Endometrial microvascular endothelial cells (primary cell): ENCODE data around the gene RET. TPM values are rescaled to one million over a fixed set of nuclear protein-coding genes. Genes with fewer than 3 reads are reported as not detected.

Experiments
- in situ Hi-C: cut with HindIII; loops from 2 replicates; pipeline ENCODE4 v1.10.0; 2017; ENCODE audit warnings: low sequenced_read_pairs, low pct_unique_long_range_greater_than_20kb; ENCODE audit errors: inconsistent ontology term
- total RNA-seq: library from RNA; depleted of rRNA; stranded (reverse); fragments of >200 nt; gene quantifications from one replicate; pipeline ENCODE4 v1.2.3, GENCODE V29; 2015; ENCODE audit errors: inconsistent ontology term

RET gene
- total RNA-seq, 1 donor from 2014 or later: not detected

DNA sequence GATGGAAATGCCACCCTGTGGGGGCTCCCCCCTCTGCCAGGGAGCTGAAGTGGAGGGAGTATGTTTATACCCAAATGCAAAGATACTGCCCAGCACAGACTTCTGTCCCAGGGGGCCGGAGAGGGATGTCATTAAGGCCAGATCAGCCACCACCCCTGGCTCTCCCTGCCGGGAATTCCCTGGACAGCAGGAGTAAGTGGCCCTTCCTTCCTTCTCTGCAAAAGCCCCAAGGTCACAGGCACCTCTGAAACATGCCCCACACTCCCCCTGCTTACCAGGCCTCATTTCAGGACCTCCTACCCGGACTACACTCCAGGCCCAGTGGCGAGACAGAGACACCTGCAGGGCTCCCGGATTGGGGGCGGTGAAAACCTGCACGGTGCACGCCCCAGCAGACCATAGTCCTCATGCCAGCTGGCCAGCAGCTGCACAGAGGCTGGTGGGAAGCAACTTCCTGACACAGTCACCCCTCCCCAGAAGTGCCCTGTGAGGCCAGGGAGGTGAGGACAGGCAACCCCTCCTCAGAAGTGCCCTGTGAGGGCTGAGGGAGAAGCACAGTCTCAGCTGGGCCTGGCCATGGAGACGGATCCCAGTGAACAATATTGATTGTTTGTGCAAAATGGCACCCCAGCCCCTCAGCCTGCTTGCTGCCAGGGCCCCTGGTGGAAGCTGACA, 33.0 kb upstream of the RET start:
- in situ Hi-C loops: no loop called here

GRCh38 chr10:43044448-43044921, 32.4 kb upstream of the RET start:
- in situ Hi-C loops: no loop called here

DNA sequence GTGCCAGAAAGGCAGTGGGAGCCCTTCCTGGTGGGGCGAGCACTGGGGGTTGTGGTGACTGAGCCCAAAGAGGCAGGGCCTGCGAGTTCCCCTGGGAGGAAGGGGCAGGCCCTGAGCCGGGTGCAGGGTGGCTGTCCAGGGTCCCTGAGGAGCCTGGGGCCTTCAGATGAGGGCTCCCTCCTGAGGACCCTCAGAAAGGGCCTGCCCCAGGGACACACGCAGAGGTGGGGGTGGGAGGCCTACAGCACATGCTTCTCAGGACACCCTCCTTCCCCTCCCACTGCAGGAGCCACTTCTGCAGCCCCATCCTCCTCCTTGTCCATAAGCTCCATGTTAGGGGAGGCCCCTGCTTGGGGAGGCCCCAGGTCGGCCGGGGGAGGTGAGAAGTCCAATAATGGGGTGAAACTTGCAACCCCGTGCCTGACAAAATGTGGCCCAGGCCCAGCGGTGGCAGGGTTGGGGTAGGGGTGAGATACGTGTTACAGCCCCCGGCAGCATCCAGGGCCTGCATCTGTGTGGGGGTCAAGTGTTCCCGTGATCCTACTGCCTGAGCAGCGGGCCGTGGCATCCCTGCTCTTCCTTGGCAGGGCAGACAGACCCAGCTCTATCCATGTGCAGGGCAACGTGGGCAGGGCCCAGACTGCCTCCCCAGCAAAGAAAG, 31.8 kb upstream of the RET start:
- in situ Hi-C loops: no loop called here

DNA sequence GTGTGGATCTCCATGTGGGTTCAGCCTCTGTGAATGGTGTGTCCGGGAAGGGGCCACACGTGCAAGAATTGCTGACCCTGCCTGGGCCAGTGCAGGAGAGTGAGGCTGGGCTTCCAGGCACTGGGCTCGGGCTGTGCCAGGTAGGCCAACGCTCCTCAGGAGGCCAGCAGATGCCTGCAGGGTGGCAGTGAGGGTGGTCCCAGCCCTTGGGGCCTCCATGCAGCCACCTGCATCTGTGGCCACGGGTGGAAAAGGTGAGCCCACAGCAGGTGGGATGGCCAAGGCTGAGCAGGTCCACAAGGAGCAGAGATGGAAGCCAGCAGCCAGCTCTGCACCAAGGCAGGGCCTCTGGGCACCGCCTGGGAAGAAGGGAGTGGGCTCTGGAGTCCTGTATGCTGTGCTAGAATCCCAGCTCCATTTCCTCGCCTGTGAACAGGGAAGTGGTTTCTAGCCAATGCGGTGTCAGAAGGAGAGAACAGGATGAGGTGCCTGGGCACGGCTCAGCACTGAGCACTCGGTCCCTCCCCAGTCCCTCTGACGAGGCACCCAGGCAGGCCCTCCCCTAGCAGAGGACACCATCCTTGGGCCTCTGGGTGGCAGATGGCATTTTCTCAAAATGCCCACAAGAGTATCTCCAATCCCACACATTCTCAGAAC, 31.1 kb upstream of the RET start:
- in situ Hi-C loops: no loop called here

- in situ Hi-C loops: no loop called here
Measured at GRCh38 chr10:43046288-43046991, 30.4 kb upstream of the RET start.

DNA sequence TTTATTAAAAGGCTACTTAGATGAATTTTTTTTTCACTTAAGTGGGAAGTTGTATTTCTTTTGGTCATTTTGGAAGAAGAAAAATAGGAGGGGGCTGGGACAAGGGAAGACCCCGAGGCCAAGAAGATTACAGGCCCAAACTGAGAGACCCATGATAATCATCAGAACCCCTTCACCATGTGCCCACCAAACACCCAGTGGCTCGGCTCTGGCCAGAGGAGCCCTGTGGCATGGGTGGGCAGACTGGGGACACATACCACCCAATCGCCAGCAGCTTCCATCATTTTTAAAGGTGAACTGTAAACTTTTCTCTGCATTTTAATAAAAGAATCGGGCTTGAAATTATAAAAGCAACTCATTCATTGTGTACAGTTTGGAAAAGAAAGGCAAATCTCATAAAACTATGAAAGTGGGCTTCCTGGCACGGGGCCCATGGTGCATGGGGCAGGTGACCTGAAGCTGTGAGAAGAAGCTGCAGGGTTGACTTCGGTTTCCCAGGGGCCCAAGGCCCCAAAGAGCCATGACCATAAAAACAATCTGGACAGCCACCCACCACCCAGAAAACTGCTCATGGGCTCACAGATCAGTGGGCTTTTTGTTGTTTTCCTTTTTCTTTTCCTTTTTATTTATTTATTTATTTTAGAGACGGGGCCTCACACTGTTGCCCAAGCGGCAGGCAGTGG, 29.4 kb upstream of the RET start:
- in situ Hi-C loops: no loop called here

GRCh38 chr10:43048301-43049051, 28.4 kb upstream of the RET start:
- in situ Hi-C loops: no loop called here

- in situ Hi-C loops: no loop called here
Measured at GRCh38 chr10:43049081-43049551, 27.8 kb upstream of the RET start.

- in situ Hi-C loops: no loop called here
Measured at GRCh38 chr10:43050011-43050410, 26.9 kb upstream of the RET start.

DNA sequence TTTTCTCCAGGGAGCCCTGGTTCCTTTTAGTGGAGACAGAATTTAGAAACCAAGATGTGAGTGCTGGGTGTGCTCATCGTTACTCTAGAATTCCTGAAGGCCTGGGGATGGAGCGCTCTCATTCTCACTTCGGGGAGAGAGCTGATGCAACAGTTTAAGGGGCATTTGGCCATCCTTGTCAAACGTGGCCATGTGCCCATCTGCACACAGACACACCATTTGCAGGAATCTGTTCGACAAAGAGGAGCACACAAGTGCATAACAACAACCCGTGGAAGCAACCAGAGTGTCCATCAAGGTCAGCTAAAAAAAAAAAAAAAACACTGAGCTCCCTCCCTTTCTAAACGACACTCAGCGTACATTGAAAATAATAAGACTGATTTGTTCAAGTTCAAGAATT, 23.0 kb upstream of the RET start:
- in situ Hi-C loops: no loop called here

DNA sequence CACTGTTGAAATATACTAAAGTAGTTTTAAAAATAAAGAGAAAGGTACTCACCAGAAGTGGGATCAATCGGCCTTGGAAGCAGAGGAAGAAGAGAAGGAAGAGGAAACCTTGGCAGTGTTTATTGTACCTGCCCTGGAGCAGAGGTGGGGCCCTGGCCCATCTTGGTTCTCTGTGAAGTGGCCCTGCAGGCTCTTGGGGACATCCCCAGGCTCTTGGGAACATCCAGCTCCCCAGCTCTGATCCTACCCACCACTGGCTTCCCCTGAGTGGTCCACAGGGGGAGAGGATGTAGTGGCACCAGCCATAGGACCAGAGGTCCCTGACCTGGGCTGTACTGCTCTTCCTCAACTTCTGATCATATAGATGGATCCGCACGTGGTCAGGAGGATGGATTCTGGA, 22.3 kb upstream of the RET start:
- in situ Hi-C loops: no loop called here

GRCh38 chr10:43055217-43055616, 21.7 kb upstream of the RET start:
- in situ Hi-C loops: no loop called here

DNA sequence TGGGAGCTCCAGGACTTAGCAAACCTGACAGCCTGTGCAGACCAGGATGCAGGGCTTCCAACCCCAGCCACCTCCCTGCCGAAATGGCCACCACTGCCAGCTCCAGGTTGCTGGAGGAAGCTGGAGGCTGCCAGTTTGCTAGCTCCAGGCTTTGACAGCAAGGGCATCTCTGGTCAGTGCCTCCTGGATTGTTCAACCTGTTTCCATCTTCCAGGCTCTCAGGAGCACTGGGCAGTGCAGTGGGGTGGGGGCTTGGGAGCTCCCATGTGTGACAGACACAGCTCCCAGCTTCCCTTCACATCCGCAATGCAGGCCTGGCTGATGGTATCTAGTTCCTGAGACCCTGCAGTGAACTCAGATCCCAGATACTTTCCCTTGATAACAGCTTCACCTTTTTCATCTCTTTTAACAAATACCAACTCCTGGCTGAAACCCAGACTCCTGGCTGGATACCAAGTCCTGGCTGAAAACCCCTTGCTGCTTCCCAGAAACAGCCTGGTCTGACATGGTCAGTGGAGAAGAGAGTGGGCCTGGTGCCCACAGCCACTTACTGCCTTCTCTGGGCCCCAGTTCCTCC, 20.8 kb upstream of the RET start:
- in situ Hi-C loops: no loop called here

DNA sequence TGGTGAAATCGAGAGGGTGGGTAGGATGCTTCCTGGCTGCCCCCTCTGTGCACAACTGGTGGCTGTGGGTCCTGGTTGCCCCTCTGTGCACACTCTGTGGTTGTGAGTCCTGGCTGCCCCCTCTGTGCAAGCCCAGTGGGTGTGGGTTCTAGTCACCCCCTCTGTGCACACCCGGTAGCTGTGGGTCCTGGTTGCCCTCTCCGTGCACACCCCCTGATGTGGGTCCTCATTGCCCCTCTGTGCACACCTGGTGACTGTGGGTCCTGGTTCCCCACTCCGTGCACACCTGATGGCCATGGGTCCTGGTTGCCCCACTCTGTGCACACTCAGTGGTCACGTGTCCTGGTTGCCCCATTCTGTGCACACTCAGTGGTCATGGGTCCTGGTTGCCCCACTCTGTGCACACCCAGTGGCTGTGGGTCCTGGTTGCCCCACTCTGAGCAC, 20.3 kb upstream of the RET start:
- in situ Hi-C loops: no loop called here

DNA sequence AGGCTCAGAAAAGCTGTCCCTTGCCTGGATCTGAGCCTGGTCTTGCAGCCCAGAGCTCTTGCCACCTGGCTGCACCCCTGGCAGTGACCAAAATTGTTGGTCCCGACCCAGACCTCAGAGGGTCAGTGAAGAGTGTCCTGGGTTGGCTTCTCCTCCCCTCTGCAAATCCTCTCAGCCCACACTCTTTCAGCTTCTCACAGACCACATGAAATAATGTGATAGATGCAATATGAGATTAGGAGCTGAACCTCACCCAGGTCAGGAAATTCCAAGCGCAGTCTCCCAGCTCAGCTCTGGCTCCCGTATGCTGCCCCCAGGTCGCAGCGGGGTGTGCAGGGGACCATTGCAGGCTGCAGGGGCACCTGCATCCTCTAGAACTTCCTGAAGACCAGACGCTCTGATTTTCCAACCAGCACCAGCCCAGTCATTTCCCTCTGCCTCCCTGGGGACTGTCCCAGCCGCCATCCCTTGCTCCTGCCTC, 19.6 kb upstream of the RET start:
- in situ Hi-C loops: no loop called here

DNA sequence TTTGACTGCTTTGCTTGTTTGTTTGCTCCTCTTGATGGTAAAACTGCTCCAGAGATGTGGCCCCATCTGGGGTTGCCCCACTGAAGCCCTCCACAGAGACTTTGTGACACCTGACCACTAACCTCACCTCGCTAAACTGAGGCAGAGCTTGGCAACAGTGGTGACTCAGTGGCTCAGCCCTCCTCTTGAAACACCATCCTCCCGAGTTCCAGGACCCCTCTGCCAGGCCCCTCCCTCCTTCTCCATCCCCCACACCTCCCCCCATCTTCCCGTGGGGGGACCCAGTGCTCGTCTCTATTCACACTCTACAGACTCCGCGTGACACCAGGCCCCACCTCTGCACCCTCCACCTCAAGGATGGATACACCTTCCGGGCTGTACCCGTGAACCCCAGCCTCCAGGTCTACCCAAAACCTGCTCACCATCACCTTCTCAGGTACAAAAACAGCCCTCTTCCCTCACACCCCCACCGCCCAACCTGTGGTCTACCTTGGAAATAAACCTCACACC, 19.0 kb upstream of the RET start:
- in situ Hi-C loops: no loop called here

GRCh38 chr10:43058716-43059335, 18.0 kb upstream of the RET start:
- in situ Hi-C loops: no loop called here
